HG03159 (cell line): ENCODE data around the gene CARM1.
"Not testable (repeated sequence)": the region's sequence is repeated elsewhere in the genome, so short reads cannot be mapped to it uniquely, and the experiment has no call there.

ENCODE experiments used
- ATAC-seq: cut with Tn5 transposase; IDR thresholded peaks from one replicate; pipeline ENCODE4 v1.9.1; 2021; ENCODE audit warnings: mild to moderate bottlenecking, moderate library complexity; ENCODE audit not compliant: unreplicated experiment

The CARM1 gene

DNA sequence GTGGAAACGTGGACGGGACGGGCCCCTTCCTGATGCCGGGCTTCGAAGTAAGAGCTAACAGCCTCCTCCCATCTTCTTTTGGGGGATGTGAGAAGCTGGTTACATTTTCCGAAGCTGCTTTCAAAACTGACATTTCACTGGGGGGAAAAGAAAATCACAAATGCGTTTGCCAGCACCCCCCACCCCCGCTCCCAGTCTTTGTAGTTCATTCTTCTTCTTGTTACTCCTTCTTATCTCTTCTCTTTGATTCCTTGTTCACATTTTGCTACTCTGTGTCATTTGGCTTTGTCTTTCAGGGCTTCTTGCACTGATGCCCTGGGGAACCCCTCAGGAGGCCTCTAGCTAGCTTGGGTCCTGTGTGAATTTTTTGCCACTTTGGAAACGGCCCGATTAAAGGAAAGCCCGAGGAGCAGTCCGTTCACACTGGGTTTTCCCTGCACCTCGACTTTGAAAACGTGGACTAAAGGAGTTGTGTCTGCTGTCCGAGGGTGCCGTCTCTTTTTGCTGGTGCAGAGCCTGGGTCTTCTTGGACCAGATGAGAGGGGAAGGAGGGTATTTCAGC lies 1.3 kb downstream of the CARM1 start:
- no peak for ATAC-seq

DNA sequence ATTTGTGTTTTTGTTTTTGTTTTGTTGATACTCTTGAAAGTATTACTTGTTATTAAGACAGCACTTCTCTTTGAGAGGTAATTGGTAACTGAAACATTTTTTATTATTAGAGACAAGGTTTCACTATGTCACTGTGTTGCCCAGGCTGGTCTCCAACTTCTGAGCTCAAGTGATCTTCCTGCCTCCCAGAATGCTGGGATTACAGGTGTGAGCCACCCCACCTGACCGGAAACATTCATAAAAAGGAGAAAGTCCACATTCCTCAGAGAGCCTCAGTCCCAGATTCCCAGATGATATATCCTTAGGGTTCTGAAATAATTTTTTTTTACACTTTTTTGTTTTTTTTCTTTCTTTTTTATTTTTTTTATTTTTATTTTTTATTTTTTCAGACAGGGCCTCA lies 2.7 kb downstream of the CARM1 start:
- no peak for ATAC-seq

- peak; percentile 46 for ATAC-seq
Observed at GRCh38 chr19:10876459-10877240, 5.3 kb downstream of the CARM1 start.

GRCh38 chr19:10877608-10878007 lies 6.3 kb downstream of the CARM1 start:
- ATAC-seq: not testable (repeated sequence)

DNA sequence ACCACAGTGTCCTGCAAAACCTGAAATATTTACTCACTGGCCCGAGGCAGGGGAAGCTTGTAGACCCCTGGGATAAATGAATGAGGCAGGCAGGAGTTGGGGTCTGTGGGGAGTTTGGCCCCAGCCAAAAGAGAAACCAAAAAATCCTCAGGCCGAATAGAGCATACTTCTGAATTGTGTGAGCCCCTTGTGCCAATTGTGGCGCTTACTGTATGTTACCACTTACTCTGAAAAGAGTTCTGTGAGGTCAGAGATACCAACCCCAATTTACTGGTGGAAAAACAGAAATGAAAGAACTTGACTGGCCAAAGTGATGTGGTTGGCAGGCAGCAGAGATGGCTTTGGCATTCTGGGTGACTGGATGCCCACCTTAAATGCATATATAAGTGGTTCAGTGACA lies 6.9 kb downstream of the CARM1 start:
- no peak for ATAC-seq

GRCh38 chr19:10881403-10882107 lies 10.2 kb downstream of the CARM1 start:
- no peak for ATAC-seq

DNA sequence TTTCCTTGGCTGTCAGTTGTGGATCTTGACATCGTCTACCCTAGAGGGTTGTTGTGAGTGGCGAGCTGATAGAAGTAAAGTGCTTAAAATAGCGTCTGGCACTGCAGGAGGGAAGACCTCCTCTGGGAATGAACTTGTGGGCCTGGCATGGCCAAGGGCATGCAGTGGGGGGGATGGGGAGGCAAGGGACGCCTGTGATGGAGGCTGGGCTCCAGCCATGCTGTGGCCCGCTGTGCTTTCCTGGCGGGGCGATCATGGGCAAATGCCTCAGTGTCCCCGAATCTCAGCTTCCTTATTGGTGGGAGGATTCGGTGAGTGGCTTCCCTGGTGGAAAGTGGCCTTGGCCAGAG lies 10.7 kb downstream of the CARM1 start:
- ATAC-seq: no peak

GRCh38 chr19:10884274-10884673 lies 12.9 kb downstream of the CARM1 start:
- ATAC-seq: no peak

GRCh38 chr19:10885201-10886169 lies 14.1 kb downstream of the CARM1 start:
- ATAC-seq: no peak

DNA sequence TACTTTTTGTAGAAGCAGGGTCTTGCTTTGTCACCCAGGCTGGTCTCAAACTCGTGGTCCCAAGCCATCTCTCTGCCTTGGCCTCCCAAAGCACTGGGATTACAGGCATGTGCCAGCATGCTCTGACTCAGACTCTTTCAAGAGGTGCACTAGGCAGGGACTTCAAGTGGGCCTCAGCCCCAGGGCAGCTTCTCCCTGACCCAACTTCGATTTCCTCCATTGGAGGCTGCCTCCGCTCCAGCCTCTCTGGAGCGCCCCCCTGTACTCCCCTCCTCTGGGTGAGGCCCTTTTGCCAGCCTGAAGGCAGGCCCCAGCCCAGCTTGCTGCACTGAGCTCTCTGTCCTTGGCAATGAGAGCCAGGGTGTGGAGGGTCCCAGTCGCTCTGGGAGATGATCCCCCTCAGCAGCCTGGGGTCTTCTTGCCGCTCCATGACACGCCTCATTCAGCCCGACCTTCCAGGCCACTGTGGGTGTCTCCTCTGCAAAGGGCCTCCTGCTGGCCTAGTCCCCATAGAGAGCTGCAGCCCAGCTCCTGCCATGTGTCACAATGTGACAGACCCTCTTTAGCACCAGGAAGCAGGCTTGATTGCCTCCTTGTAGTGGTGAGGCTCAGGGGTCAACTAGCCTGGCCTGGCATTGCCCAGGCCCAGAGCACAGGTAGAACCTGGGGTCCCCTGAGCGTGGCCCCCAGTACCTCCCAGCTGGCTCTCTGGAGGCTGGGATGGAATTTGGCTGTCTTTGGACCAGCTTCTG lies 16.4 kb downstream of the CARM1 start:
- no peak for ATAC-seq

DNA sequence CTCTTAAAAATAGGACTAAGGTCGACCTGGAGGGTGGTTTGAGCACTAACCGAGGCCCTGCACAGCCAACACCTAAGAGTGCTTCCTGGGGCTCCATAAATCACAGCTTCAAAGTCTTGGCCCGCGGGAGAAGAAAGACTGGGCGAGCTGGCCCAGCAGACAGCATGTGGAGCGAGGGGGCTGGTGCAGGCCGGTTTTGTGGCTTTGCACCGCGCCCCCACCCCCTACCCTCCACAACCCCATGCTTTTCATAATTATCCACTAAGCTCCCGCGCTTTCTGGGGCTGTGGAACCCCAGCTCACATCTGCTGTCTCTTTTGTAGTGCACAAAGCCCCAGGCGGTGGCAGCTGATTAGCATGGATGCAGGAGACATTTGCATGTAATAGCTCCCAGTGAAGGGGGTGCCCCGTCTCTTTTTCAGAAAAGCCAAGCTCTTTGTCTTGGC lies 17.1 kb downstream of the CARM1 start:
- no peak for ATAC-seq

- ATAC-seq: no peak
Observed at GRCh38 chr19:10889880-10890279, 18.5 kb downstream of the CARM1 start.

- ATAC-seq: no peak
Observed at GRCh38 chr19:10891405-10892086, 20.2 kb downstream of the CARM1 start.

DNA sequence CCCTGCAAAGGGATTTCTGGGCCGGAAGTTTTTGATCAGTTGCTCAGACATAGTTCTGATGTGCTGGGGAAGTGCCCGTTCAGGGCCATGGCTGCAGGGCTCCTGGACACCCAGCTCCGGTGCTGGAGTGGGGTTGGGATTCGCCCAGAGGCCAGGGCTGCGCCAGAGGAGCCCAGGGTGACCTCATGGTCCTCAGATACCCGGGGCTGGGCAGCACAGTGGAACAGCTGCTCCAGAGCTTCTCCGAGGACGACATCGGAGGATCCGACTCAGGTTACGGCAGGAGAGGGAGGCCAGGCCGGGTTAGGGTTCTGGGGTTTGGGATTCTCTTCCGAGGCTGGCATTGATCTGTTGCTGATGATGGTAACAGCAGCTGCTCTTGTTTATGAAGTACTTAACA lies 20.9 kb downstream of the CARM1 start:
- no peak for ATAC-seq

- no peak for ATAC-seq
Observed at GRCh38 chr19:10894911-10895213, 23.5 kb downstream of the CARM1 start.

GRCh38 chr19:10895363-10895762 lies 24.0 kb downstream of the CARM1 start:
- ATAC-seq: no peak

DNA sequence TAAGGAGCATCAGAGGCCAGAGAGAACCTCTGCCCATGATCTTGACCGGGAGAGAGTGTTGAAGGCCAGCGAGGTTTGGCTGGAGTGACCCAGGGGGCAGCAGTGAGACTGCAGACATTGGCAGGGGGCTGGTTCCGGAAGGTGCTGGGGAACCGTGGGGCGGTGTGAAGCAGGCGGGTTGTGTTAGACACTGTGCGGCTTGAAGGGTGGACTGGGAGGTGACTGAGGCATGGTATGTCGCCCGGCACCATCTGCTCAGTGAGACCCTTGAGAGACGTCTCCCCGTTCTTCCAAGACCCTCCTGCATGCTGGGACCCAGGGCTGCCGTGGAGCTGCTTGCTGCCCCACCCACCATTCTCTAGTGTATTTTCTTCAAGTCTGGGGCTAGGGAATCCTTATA lies 24.6 kb downstream of the CARM1 start:
- no peak for ATAC-seq

DNA sequence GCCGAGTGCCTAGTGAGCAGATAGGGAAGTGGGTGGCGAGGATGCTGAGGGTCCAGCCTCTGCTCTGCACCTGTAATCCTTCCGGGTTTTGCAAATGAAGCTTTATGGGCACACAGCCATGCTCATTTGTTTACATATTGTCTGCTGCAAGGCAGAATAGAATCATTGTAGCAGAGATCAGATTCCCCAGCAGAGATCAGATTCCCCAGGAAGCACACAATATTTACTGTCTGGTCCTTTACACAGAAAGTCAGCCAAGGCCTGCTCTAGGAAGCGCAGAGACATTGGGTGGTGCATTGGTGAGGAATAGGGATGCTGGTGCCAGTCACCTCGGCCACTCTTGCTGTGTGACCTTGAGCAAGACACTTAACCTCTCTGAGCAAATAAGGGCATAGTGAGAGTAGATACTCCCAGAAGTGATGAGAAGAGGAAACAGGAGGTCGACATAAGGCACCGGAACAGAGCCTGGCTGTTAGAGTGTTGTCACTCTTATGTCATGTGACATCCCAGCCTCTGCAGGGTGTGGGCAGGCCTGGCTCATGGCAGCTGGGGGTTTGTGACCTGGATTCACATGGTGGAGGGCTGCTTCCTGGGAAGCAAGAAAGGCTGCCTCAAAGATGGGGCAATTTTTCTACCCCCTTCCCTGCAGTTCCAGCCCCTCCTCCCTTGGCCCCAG lies 25.6 kb downstream of the CARM1 start:
- ATAC-seq: no peak

DNA sequence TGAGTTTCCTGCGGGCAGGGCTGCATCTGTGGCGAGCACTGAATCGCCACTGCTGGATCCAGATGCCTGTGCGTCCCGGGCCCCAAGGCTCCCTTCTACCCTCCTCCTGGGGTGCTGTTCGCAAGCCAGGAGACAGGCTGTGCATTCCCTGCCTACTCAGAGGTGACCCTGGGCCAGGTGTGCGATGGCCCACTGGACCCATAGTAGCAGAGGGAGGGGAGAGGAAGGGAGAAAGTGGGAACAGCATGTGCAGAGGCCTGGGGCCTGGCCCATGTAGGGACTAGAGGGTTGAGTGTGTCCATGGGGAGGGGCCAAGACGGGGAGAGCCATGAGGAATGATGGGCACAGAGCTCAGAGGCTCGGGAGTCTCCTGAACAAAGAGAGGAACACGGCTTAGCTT lies 27.3 kb downstream of the CARM1 start:
- no peak for ATAC-seq
